ENCODE measurements around the gene ALG13. TPM values are rescaled to one million over a fixed set of nuclear protein-coding genes. Genes with fewer than 3 reads are reported as not detected.

ALG13 gene
- total RNA-seq = 37.4 and 39.1 TPM in 2 replicates

DNA sequence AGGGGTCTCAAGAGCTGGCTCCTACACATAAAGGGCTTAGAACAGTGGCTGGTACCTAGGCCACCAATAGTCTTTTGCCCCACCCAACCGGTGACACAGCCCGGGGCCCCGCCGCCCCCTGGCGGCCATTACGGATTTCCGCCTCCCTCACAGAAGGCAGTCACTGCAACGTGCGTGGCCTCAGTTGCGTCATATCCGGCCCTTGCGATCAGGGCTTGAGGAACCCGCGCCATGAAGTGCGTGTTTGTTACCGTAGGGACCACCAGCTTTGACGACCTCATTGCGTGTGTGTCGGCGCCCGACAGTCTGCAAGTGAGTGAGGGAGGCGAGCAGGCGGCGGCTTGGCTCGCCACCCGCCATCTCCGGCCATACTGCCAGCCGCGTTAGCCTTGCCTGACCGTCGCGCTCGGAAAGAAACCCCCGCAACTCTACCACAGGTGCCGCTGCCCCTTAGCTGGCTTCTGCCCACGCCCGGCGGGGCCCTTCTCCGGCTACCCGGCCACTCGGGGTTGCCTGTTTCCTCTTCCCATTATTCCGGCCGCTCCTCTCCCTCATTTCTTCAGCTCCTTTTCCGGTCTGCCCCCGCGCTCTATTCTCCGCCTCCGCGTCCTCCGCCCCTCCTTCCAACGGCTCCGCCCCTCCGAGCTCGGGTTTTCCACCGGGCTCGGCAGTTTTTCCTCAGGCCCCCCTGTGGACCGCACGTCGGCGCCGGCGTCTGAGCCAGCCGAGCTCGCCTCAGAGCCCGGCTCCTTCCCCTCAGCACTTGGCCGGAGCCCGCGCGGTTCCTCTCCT is at the start of gene ALG13:
TSS of gene ALG13 (plus strand) at position 183 of the 792 bp plus-strand sequence. CDS start at position 232, 49 bp downstream.

Other genes with a start within 250 kb of the ALG13 start
- gene SERTM2, start 169.5 kb upstream of the ALG13 start, total RNA-seq = 2.3 TPM in 1 of 2 replicates, not detected in the other
- not detected in 2 replicates for gene TRPC5OS, start 195.0 kb downstream of the ALG13 start, total RNA-seq